ENCODE data around the gene USP54.

The USP54 gene

DNA sequence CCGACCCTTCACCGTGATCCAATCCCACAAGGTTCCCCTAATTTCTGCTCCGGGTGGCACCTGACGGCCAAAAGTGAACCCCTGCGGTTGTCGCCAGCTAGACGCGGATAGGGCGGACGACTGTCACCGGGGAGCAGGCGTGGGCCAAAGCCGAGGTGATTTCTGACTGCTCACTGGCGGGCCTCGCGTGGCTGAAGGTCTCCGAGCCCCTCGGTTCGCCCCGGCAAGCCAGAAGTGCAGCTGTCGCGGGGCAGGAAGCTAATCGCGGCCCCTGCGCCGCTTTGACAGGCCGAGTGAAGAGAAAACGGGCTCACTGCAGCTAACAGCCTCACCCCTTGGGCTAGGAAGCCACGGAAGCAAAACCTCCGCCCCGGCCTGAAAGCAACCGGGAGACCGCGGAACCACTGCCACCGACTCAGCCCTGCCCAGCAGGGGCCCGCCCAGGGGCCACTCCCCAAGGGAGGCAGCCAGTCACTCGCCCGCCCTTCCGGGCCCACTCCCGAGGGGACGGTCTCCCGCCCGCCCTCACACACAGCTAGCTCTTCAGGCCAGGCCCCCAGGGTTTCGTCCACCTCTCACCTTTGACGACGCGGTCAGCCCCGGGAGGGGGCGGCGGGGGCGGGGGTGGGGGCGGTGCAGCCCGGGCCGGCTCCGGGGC lies 95.8 kb downstream of the USP54 start (continued):
- TF ChIP-seq ZNF148 (tag by site-specific recombination; IDR thresholded peaks at IDR 0.05; ENCODE audit: borderline replicate concordance): no peak
- TF ChIP-seq ZNF19 (tag by site-specific recombination; IDR thresholded peaks at IDR 0.05; ENCODE audit: low read depth): no peak
- TF ChIP-seq ZNF530 (tag by site-specific recombination; IDR thresholded peaks at IDR 0.05; ENCODE audit: low read depth): no peak
- TF ChIP-seq ZNF623 (tag by site-specific recombination; IDR thresholded peaks at IDR 0.05): no peak
- TF ChIP-seq, protein P1, sequence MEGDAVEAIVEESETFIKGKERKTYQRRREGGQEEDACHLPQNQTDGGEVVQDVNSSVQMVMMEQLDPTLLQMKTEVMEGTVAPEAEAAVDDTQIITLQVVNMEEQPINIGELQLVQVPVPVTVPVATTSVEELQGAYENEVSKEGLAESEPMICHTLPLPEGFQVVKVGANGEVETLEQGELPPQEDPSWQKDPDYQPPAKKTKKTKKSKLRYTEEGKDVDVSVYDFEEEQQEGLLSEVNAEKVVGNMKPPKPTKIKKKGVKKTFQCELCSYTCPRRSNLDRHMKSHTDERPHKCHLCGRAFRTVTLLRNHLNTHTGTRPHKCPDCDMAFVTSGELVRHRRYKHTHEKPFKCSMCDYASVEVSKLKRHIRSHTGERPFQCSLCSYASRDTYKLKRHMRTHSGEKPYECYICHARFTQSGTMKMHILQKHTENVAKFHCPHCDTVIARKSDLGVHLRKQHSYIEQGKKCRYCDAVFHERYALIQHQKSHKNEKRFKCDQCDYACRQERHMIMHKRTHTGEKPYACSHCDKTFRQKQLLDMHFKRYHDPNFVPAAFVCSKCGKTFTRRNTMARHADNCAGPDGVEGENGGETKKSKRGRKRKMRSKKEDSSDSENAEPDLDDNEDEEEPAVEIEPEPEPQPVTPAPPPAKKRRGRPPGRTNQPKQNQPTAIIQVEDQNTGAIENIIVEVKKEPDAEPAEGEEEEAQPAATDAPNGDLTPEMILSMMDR (tag by site-specific recombination; IDR thresholded peaks at IDR 0.05): no peak
- no peak for TF ChIP-seq ZNF830 (tag by site-specific recombination; IDR thresholded peaks at IDR 0.05; ENCODE audit: low read depth)
- TF ChIP-seq KLF8 (tag by site-specific recombination; IDR thresholded peaks at IDR 0.05): peak; percentile 95
- no peak for TF ChIP-seq GLI2 (tag by site-specific recombination; IDR thresholded peaks at IDR 0.05; ENCODE audit: borderline replicate concordance, low read depth)
- TF ChIP-seq TSHZ1 (tag by site-specific recombination; IDR thresholded peaks at IDR 0.05; ENCODE audit: borderline replicate concordance): no peak
- peak; percentile 86 for TF ChIP-seq PATZ1 (tag by site-specific recombination; IDR thresholded peaks at IDR 0.05)
- no peak for TF ChIP-seq ZSCAN23 (tag by site-specific recombination; IDR thresholded peaks at IDR 0.05)
- no peak for TF ChIP-seq ZNF768 (tag by site-specific recombination; IDR thresholded peaks at IDR 0.05)
- peak; percentile 98 for TF ChIP-seq KLF1 (tag by site-specific recombination; IDR thresholded peaks at IDR 0.05)
- TF ChIP-seq ZNF10 (tag by site-specific recombination; IDR thresholded peaks at IDR 0.05): no peak; the same call in 1 of the 2 replicates
- peak; percentile 94 for TF ChIP-seq ZXDB (tag by site-specific recombination; IDR thresholded peaks at IDR 0.05)
- TF ChIP-seq ZNF791 (tag by site-specific recombination; IDR thresholded peaks at IDR 0.05): no peak
- TF ChIP-seq ZNF548 (tag by site-specific recombination; IDR thresholded peaks at IDR 0.05): no peak
- TF ChIP-seq ZNF146 (tag by site-specific recombination; IDR thresholded peaks at IDR 0.05): no peak
- TF ChIP-seq MZF1 (tag by site-specific recombination; IDR thresholded peaks at IDR 0.05; ENCODE audit: borderline replicate concordance): no peak
- no peak for TF ChIP-seq ZNF677 (tag by site-specific recombination; IDR thresholded peaks at IDR 0.05)
- peak; percentile 78 for TF ChIP-seq ZBTB8A (tag by site-specific recombination; IDR thresholded peaks at IDR 0.05)
- TF ChIP-seq, protein P2, sequence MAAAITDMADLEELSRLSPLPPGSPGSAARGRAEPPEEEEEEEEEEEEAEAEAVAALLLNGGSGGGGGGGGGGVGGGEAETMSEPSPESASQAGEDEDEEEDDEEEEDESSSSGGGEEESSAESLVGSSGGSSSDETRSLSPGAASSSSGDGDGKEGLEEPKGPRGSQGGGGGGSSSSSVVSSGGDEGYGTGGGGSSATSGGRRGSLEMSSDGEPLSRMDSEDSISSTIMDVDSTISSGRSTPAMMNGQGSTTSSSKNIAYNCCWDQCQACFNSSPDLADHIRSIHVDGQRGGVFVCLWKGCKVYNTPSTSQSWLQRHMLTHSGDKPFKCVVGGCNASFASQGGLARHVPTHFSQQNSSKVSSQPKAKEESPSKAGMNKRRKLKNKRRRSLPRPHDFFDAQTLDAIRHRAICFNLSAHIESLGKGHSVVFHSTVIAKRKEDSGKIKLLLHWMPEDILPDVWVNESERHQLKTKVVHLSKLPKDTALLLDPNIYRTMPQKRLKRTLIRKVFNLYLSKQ (tag by site-specific recombination; IDR thresholded peaks at IDR 0.05; ENCODE audit: borderline replicate concordance): no peak
- TF ChIP-seq ZBTB21 (tag by site-specific recombination; IDR thresholded peaks at IDR 0.05): peak; percentile 42; the same call in 1 of the 2 replicates
- TF ChIP-seq, protein P3, sequence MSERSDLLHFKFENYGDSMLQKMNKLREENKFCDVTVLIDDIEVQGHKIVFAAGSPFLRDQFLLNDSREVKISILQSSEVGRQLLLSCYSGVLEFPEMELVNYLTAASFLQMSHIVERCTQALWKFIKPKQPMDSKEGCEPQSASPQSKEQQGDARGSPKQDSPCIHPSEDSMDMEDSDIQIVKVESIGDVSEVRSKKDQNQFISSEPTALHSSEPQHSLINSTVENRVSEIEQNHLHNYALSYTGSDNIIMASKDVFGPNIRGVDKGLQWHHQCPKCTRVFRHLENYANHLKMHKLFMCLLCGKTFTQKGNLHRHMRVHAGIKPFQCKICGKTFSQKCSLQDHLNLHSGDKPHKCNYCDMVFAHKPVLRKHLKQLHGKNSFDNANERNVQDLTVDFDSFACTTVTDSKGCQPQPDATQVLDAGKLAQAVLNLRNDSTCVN (tag by site-specific recombination; optimal IDR thresholded peaks at IDR 0.05): peak; percentile 34
- TF ChIP-seq ZNF184 (tag by site-specific recombination; IDR thresholded peaks at IDR 0.05): no peak
- 0 out of 2 replicates have a peak, but pooled peaks have one; percentile 38 for TF ChIP-seq GFI1B (tag by site-specific recombination; IDR thresholded peaks at IDR 0.05)
- TF ChIP-seq ZNF48 (tag by site-specific recombination; IDR thresholded peaks at IDR 0.05): no peak
- no peak for TF ChIP-seq ZNF660 (tag by site-specific recombination; IDR thresholded peaks at IDR 0.05)

Measured in HEK293 (cell line).